AG09319 (cell line): ENCODE measurements around the gene TRO.

Experiments used
- DNase-seq: peaks from one replicate; pipeline ENCODE4 v3.0.0-alpha.2; 2010; ENCODE audit warnings: low read depth; ENCODE audit errors: extremely low read depth
- CTCF ChIP-seq: IDR thresholded peaks from 2 replicates; pipeline ENCODE4 v1.5.1; 2011; ENCODE audit warnings: low read depth, mild to moderate bottlenecking, inconsistent platforms, low read length, moderate library complexity

The TRO gene

GRCh38 chrX:54934058-54934457 lies 13.4 kb downstream of the TRO start:
- no peak for DNase-seq
- TF ChIP-seq CTCF = no peak

GRCh38 chrX:54934890-54935289 lies 14.3 kb downstream of the TRO start:
- no peak for DNase-seq
- no peak for TF ChIP-seq CTCF

- no peak for TF ChIP-seq CTCF
Measured at GRCh38 chrX:54935306-54935705, 14.7 kb downstream of the TRO start.

DNA sequence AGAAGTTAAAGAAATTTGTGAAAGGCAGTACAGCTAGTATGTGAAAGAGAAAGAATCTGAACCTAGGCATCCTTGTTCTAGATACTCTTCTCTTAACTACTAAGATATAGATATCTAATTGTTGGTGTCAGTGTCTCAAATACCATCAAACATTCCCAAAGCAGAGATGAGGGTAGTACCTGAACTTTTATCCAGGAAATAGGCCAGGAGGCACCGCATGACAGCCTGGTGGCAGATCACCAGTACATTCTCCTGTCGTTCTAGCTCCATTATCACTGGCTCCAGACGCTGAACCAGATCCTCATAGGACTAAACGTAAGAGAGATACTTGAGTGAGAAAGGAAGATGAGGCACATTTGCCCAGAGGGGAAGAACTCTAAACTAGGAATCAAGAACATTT lies 16.8 kb downstream of the TRO start:
- TF ChIP-seq CTCF = no peak
- DNase-seq = no peak

More at GRCh38 chrX:54935306-54935705, 14.7 kb downstream of the TRO start:
- no peak for DNase-seq

- no peak for TF ChIP-seq CTCF
- no peak for DNase-seq
Measured at GRCh38 chrX:54944816-54945215, 24.2 kb downstream of the TRO start.

DNA sequence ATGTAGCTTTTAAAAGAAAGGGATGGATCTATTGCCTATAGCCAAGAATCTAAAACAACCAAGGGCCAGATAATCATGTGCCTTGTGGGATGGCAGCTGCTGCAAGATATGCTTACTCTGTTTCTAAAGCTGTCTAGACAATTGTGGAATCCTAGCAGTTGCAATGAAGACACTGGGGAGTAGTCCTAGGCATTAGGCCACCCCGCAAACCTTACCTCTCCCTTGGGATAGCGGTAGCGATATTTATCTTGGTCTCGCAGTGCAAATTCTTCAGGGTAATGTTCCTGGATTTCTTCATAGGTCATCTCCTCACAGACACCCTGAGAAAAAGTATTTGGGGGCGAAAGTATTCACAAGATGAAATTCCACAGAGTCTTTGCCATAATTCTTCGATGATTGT lies 24.6 kb downstream of the TRO start:
- TF ChIP-seq CTCF = no peak
- DNase-seq = no peak

- DNase-seq = no peak
- TF ChIP-seq CTCF = no peak
Measured at GRCh38 chrX:54950730-54951375, 30.2 kb downstream of the TRO start.
